Measurements from ENCODE around the gene NOP58.

DNA sequence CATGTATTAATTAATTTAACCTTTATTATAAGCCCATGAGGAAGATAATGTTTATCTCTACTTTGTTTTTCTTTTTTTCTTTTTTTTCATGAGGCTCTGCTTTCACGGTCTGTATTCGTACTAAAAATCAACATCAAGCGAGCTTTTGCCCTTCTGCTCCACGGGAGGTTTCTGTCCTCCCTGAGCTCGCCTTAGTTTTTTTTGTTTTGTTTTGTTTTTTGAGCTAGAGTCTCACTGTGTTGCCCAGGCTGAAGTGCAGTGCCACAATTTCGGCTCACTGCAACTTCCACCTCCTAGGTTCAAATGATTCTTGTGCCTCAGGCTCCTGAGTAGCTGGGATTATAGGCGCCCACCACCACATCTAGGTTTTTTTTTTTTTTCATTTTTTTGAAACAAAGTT lies 80.6 kb downstream of the NOP58 start:
- TF ChIP-seq, protein P1, sequence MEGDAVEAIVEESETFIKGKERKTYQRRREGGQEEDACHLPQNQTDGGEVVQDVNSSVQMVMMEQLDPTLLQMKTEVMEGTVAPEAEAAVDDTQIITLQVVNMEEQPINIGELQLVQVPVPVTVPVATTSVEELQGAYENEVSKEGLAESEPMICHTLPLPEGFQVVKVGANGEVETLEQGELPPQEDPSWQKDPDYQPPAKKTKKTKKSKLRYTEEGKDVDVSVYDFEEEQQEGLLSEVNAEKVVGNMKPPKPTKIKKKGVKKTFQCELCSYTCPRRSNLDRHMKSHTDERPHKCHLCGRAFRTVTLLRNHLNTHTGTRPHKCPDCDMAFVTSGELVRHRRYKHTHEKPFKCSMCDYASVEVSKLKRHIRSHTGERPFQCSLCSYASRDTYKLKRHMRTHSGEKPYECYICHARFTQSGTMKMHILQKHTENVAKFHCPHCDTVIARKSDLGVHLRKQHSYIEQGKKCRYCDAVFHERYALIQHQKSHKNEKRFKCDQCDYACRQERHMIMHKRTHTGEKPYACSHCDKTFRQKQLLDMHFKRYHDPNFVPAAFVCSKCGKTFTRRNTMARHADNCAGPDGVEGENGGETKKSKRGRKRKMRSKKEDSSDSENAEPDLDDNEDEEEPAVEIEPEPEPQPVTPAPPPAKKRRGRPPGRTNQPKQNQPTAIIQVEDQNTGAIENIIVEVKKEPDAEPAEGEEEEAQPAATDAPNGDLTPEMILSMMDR (IDR thresholded peaks at IDR 0.05), result no peak
- TF ChIP-seq POLR2A (IDR thresholded peaks at IDR 0.05), result no peak

Data from uterus (tissue), 2 donors.